Activated B cell treated with CpG ODN at 0.5 μM for 24 hours (primary cell): ENCODE measurements around the gene MRPL20. TPM values are rescaled to one million over a fixed set of nuclear protein-coding genes. Genes with fewer than 3 reads are reported as not detected.

Source experiments
- ATAC-seq: fragments of 200-7000 bp; cut with Tn5 transposase; one replicate; pipeline ENCODE4 v1.10.0; 2021; ENCODE audit warnings: low read depth, mild to moderate bottlenecking, moderate library complexity
- CTCF ChIA-PET: fragments of 350-600 bp; sonication (Branson Sonifier 250); formaldehyde crosslinking; loops from one replicate; lab custom pipeline; 2021; ENCODE audit warnings: antibody characterized with exemption; lab: Charles Lee
- POLR2A ChIA-PET: fragments of 350-600 bp; sonication (Branson Sonifier 250); formaldehyde crosslinking; loops from one replicate; lab custom pipeline; 2021; ENCODE audit warnings: antibody characterized with exemption; lab: Charles Lee
- DNase-seq: peaks from one replicate; pipeline ENCODE4 v3.0.0; 2022
- H3K27ac Mint-ChIP-seq: one replicate; pipeline ENCODE4 v1.8.0; 2020; ENCODE audit warnings: mixed read lengths
- H3K27me3 Mint-ChIP-seq: one replicate; pipeline ENCODE4 v1.8.0; 2021; ENCODE audit warnings: mixed read lengths
- H3K36me3 Mint-ChIP-seq: one replicate; pipeline ENCODE4 v1.8.0; 2021; ENCODE audit warnings: low read depth, mixed read lengths
- H3K4me1 Mint-ChIP-seq: one replicate; pipeline ENCODE4 v1.8.0; 2021; ENCODE audit warnings: mixed read lengths
- H3K4me3 Mint-ChIP-seq: one replicate; pipeline ENCODE4 v1.8.0; 2020; ENCODE audit warnings: mild to moderate bottlenecking, mixed read lengths
- H3K9me3 Mint-ChIP-seq: one replicate; pipeline ENCODE4 v1.8.0; 2020; ENCODE audit warnings: mixed read lengths
- intact Hi-C: fragments of 100-400 bp; cut with micrococcal nuclease; formaldehyde crosslinking; loops from one replicate; pipeline ENCODE4 v1.15.1; 2024
- total RNA-seq: library from RNA; stranded (reverse); gene quantifications from 2 replicates; pipeline ENCODE4 v1.2.3, GENCODE V29; 2022
- TF ChIP-seq, protein P1 (sequence below): fragments of 200-600 bp; IDR thresholded peaks from one replicate; pipeline ENCODE4 v1.8.0; 2022; ENCODE audit warnings: antibody characterized with exemption, mild to moderate bottlenecking

Gene MRPL20
- total RNA-seq, 1 donor from 2014 or later, result 136 TPM

GRCh38 chr1:1432951-1433803 is 26.1 kb upstream of the MRPL20 start:
- H3K9me3 Mint-ChIP-seq, result no peaks in the 10 kb centered on the region
- TF ChIP-seq, protein P1, sequence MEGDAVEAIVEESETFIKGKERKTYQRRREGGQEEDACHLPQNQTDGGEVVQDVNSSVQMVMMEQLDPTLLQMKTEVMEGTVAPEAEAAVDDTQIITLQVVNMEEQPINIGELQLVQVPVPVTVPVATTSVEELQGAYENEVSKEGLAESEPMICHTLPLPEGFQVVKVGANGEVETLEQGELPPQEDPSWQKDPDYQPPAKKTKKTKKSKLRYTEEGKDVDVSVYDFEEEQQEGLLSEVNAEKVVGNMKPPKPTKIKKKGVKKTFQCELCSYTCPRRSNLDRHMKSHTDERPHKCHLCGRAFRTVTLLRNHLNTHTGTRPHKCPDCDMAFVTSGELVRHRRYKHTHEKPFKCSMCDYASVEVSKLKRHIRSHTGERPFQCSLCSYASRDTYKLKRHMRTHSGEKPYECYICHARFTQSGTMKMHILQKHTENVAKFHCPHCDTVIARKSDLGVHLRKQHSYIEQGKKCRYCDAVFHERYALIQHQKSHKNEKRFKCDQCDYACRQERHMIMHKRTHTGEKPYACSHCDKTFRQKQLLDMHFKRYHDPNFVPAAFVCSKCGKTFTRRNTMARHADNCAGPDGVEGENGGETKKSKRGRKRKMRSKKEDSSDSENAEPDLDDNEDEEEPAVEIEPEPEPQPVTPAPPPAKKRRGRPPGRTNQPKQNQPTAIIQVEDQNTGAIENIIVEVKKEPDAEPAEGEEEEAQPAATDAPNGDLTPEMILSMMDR, result no peak
- CTCF ChIA-PET, result no interaction called here
- H3K27me3 Mint-ChIP-seq, result peaks cover 17% of the 10 kb centered on the region
- ATAC-seq, result no peak
- POLR2A ChIA-PET, result interaction anchor here (0.6 to 2.6 kb wide), 4 partner anchors 34 to 592 kb away, joined by 4 to 11 read pairs (median 6); partner anchors contain the start of genes AURKAIP1 and CCNL2
- no peak overlapping the region for H3K27ac Mint-ChIP-seq
- no peak overlapping the region for H3K4me3 Mint-ChIP-seq
- H3K36me3 Mint-ChIP-seq, result no peaks in the 10 kb centered on the region
- peaks cover 17% of the 10 kb centered on the region for H3K4me1 Mint-ChIP-seq
- DNase-seq, result no peak
- intact Hi-C loops, result no loop called here

GRCh38 chr1:1432274-1432950 is 25.3 kb upstream of the MRPL20 start:
- Mint-ChIP-seq H3K4me3 (no peak overlapping the region), H3K27ac (no peak overlapping the region), H3K36me3 (no peaks in the 10 kb centered on the region), H3K4me1 (peaks cover 17% of the 10 kb centered on the region), H3K27me3 (peaks cover 17% of the 10 kb centered on the region), H3K9me3 (no peaks in the 10 kb centered on the region)
- DNase-seq (no peak), ATAC-seq (no peak)
- TF ChIP-seq, protein P1, result no peak
- CTCF ChIA-PET, result no interaction called here
- intact Hi-C loops, result no loop called here
- POLR2A ChIA-PET, result interaction anchor here (0.6 to 2.6 kb wide), 2 partner anchors 33 to 435 kb away, joined by 8 to 11 read pairs; partner anchors contain the start of gene CCNL2

- H3K36me3 Mint-ChIP-seq, result no peaks in the 10 kb centered on the region
- no peak overlapping the region for H3K27ac Mint-ChIP-seq
- no peaks in the 10 kb centered on the region for H3K9me3 Mint-ChIP-seq
- ChIA-PET POLR2A (no interaction called here), CTCF (no interaction called here)
- intact Hi-C loops, result no loop called here
- H3K27me3 Mint-ChIP-seq, result peaks cover 17% of the 10 kb centered on the region
- no peak overlapping the region for H3K4me3 Mint-ChIP-seq
- ATAC-seq (no peak), DNase-seq (no peak)
- TF ChIP-seq, protein P1, result no peak
- peaks cover 17% of the 10 kb centered on the region for H3K4me1 Mint-ChIP-seq
Measured at GRCh38 chr1:1431845-1432273, 24.8 kb upstream of the MRPL20 start.

- ChIA-PET POLR2A (no interaction called here), CTCF (interaction anchor here (0.9 kb wide), 1 partner anchor 9 kb away, joined by 3 read pairs; no protein-coding TSS in a partner anchor)
- intact Hi-C loops, result no loop called here
- ATAC-seq, result no peak
- no peaks in the 10 kb centered on the region for H3K36me3 Mint-ChIP-seq
- no peak overlapping the region for H3K4me3 Mint-ChIP-seq
- DNase-seq, result no peak
- peaks cover 17% of the 10 kb centered on the region for H3K27me3 Mint-ChIP-seq
- TF ChIP-seq, protein P1, result no peak
- no peak overlapping the region for H3K27ac Mint-ChIP-seq
- H3K9me3 Mint-ChIP-seq, result no peaks in the 10 kb centered on the region
- peaks cover 14% of the 10 kb centered on the region for H3K4me1 Mint-ChIP-seq
Measured at GRCh38 chr1:1430992-1431844, 24.1 kb upstream of the MRPL20 start.
